Memory B cell (primary cell): ENCODE results near the gene RXFP1.

Experiments used
- ATAC-seq: fragments of 150-1000 bp; cut with Tn5 transposase; 2 replicates; pipeline ENCODE4 v1.10.0; 2021; ENCODE audit warnings: low read depth, mild to moderate bottlenecking, moderate library complexity
- DNase-seq, 2 donors: peaks; one replicate each; pipeline ENCODE4 v3.0.0; 2022; ENCODE audit warnings: low spot score in 2 of 2
- H3K27ac Mint-ChIP-seq: one replicate; pipeline ENCODE4 v1.8.0; 2022; ENCODE audit warnings: mild to moderate bottlenecking, moderate library complexity, mixed read lengths
- H3K27me3 Mint-ChIP-seq: one replicate; pipeline ENCODE4 v1.8.0; 2022; ENCODE audit warnings: mixed read lengths
- H3K36me3 Mint-ChIP-seq: one replicate; pipeline ENCODE4 v1.8.0; 2022; ENCODE audit warnings: mild to moderate bottlenecking, mixed read lengths
- H3K4me1 Mint-ChIP-seq: one replicate; pipeline ENCODE4 v1.8.0; 2022; ENCODE audit warnings: mixed read lengths
- H3K4me3 Mint-ChIP-seq: one replicate; pipeline ENCODE4 v1.8.0; 2022; ENCODE audit warnings: mild to moderate bottlenecking, moderate library complexity, mixed read lengths
- H3K9me3 Mint-ChIP-seq: one replicate; pipeline ENCODE4 v1.8.0; 2022; ENCODE audit warnings: mixed read lengths

RXFP1 gene

GRCh38 chr4:158532556-158533231 is 11.0 kb downstream of the RXFP1 start:
- H3K27me3 Mint-ChIP-seq, result peaks cover 5% of the 10 kb centered on the region
- DNase-seq (no peak), ATAC-seq (no peak)

GRCh38 chr4:158534727-158535126 is 13.0 kb downstream of the RXFP1 start:
- peaks cover 5% of the 10 kb centered on the region for H3K9me3 Mint-ChIP-seq
- ATAC-seq (no peak), DNase-seq (no peak)
- H3K27ac Mint-ChIP-seq, result no peak overlapping the region
- H3K27me3 Mint-ChIP-seq, result peaks cover 9% of the 10 kb centered on the region
- no peaks in the 10 kb centered on the region for H3K36me3 Mint-ChIP-seq
- no peak overlapping the region for H3K4me3 Mint-ChIP-seq
- peaks cover 7% of the 10 kb centered on the region for H3K4me1 Mint-ChIP-seq

More at GRCh38 chr4:158532556-158533231, 11.0 kb downstream of the RXFP1 start:
- H3K4me1 Mint-ChIP-seq, result peaks cover 4% of the 10 kb centered on the region
- H3K4me3 Mint-ChIP-seq, result no peak overlapping the region
- no peak overlapping the region for H3K27ac Mint-ChIP-seq
- no peaks in the 10 kb centered on the region for H3K36me3 Mint-ChIP-seq
- H3K9me3 Mint-ChIP-seq, result peaks cover 5% of the 10 kb centered on the region

GRCh38 chr4:158535130-158535614 is 13.5 kb downstream of the RXFP1 start:
- no peak for DNase-seq

GRCh38 chr4:158536833-158537232 is 15.2 kb downstream of the RXFP1 start:
- no peak for ATAC-seq
- Mint-ChIP-seq H3K4me1 (peaks cover 7% of the 10 kb centered on the region), H3K27me3 (peaks cover 8% of the 10 kb centered on the region), H3K27ac (no peak overlapping the region), H3K36me3 (no peaks in the 10 kb centered on the region), H3K9me3 (peaks cover 5% of the 10 kb centered on the region), H3K4me3 (no peak overlapping the region)
- DNase-seq, result no peak

More at GRCh38 chr4:158535130-158535614, 13.5 kb downstream of the RXFP1 start:
- Mint-ChIP-seq H3K4me1 (peaks cover 7% of the 10 kb centered on the region), H3K9me3 (peaks cover 5% of the 10 kb centered on the region), H3K36me3 (no peaks in the 10 kb centered on the region), H3K27ac (no peak overlapping the region), H3K4me3 (no peak overlapping the region), H3K27me3 (peaks cover 9% of the 10 kb centered on the region)
- no peak for ATAC-seq

- Mint-ChIP-seq H3K9me3 (peaks cover 2% of the 10 kb centered on the region), H3K27ac (no peak overlapping the region), H3K4me1 (peaks cover 7% of the 10 kb centered on the region), H3K27me3 (peaks cover 4% of the 10 kb centered on the region), H3K4me3 (no peak overlapping the region), H3K36me3 (no peaks in the 10 kb centered on the region)
- DNase-seq, result no peak
- no peak for ATAC-seq
Observed at GRCh38 chr4:158538176-158538575, 16.5 kb downstream of the RXFP1 start.

- Mint-ChIP-seq H3K27ac (no peak overlapping the region), H3K4me1 (peaks cover 7% of the 10 kb centered on the region), H3K4me3 (no peak overlapping the region), H3K27me3 (peaks cover 4% of the 10 kb centered on the region), H3K9me3 (peaks cover 2% of the 10 kb centered on the region), H3K36me3 (no peaks in the 10 kb centered on the region)
- no peak for DNase-seq
- no peak for ATAC-seq
Observed at GRCh38 chr4:158538911-158539310, 17.2 kb downstream of the RXFP1 start.

GRCh38 chr4:158540125-158540907 is 18.6 kb downstream of the RXFP1 start:
- H3K4me3 Mint-ChIP-seq, result no peak overlapping the region
- H3K36me3 Mint-ChIP-seq, result no peaks in the 10 kb centered on the region
- no peak overlapping the region for H3K27ac Mint-ChIP-seq
- DNase-seq (no peak), ATAC-seq (no peak)
- H3K4me1 Mint-ChIP-seq, result peaks cover 4% of the 10 kb centered on the region
- no peaks in the 10 kb centered on the region for H3K9me3 Mint-ChIP-seq
- H3K27me3 Mint-ChIP-seq, result peaks cover 4% of the 10 kb centered on the region

GRCh38 chr4:158541506-158541905 is 19.8 kb downstream of the RXFP1 start:
- Mint-ChIP-seq H3K9me3 (no peaks in the 10 kb centered on the region), H3K36me3 (no peaks in the 10 kb centered on the region), H3K4me3 (no peak overlapping the region), H3K4me1 (peaks cover 4% of the 10 kb centered on the region), H3K27ac (no peak overlapping the region), H3K27me3 (peaks cover 4% of the 10 kb centered on the region)
- no peak for ATAC-seq
- DNase-seq, result no peak

- H3K36me3 Mint-ChIP-seq, result no peaks in the 10 kb centered on the region
- peaks cover 4% of the 10 kb centered on the region for H3K4me1 Mint-ChIP-seq
- H3K27ac Mint-ChIP-seq, result no peak overlapping the region
- no peaks in the 10 kb centered on the region for H3K9me3 Mint-ChIP-seq
- peaks cover under 1% of the 10 kb centered on the region for H3K27me3 Mint-ChIP-seq
- no peak for ATAC-seq
- no peak overlapping the region for H3K4me3 Mint-ChIP-seq
- DNase-seq, result no peak
Observed at GRCh38 chr4:158543191-158543590, 21.5 kb downstream of the RXFP1 start.

GRCh38 chr4:158544141-158544540 is 22.5 kb downstream of the RXFP1 start:
- H3K4me3 Mint-ChIP-seq, result no peak overlapping the region
- no peak for ATAC-seq
- peaks cover 1% of the 10 kb centered on the region for H3K9me3 Mint-ChIP-seq
- no peak for DNase-seq
- H3K27ac Mint-ChIP-seq, result no peak overlapping the region
- H3K27me3 Mint-ChIP-seq, result no peaks in the 10 kb centered on the region
- no peaks in the 10 kb centered on the region for H3K36me3 Mint-ChIP-seq
- H3K4me1 Mint-ChIP-seq, result no peaks in the 10 kb centered on the region

- Mint-ChIP-seq H3K4me3 (no peak overlapping the region), H3K4me1 (no peaks in the 10 kb centered on the region), H3K27ac (no peak overlapping the region), H3K9me3 (peaks cover 3% of the 10 kb centered on the region), H3K36me3 (no peaks in the 10 kb centered on the region), H3K27me3 (peaks cover 6% of the 10 kb centered on the region)
- ATAC-seq (no peak), DNase-seq (no peak)
Observed at GRCh38 chr4:158553364-158553763, 31.7 kb downstream of the RXFP1 start.

GRCh38 chr4:158560284-158560683 is 38.6 kb downstream of the RXFP1 start:
- no peak for DNase-seq
- Mint-ChIP-seq H3K4me1 (no peaks in the 10 kb centered on the region), H3K9me3 (no peaks in the 10 kb centered on the region), H3K36me3 (no peaks in the 10 kb centered on the region), H3K27ac (no peak overlapping the region), H3K4me3 (no peak overlapping the region), H3K27me3 (peaks cover 2% of the 10 kb centered on the region)
- no peak for ATAC-seq

- no peak for ATAC-seq
- H3K4me1 Mint-ChIP-seq, result no peaks in the 10 kb centered on the region
- H3K27me3 Mint-ChIP-seq, result peaks cover 2% of the 10 kb centered on the region
- H3K9me3 Mint-ChIP-seq, result peaks cover 2% of the 10 kb centered on the region
- no peak overlapping the region for H3K27ac Mint-ChIP-seq
- no peak for DNase-seq
- H3K4me3 Mint-ChIP-seq, result no peak overlapping the region
- no peaks in the 10 kb centered on the region for H3K36me3 Mint-ChIP-seq
Observed at GRCh38 chr4:158566860-158567259, 45.2 kb downstream of the RXFP1 start.

GRCh38 chr4:158571736-158572135 is 50.1 kb downstream of the RXFP1 start:
- Mint-ChIP-seq H3K4me3 (no peak overlapping the region), H3K27me3 (no peaks in the 10 kb centered on the region), H3K9me3 (peaks cover 2% of the 10 kb centered on the region), H3K36me3 (no peaks in the 10 kb centered on the region), H3K27ac (no peak overlapping the region), H3K4me1 (no peaks in the 10 kb centered on the region)
- ATAC-seq, result no peak
- DNase-seq, result no peak
